GM10847 (cell line): ENCODE measurements around the gene COPS9.

ENCODE experiments used
- POLR2A ChIP-seq: IDR thresholded peaks from 2 replicates; pipeline ENCODE4 v1.6.1; 2011; ENCODE audit not compliant: insufficient read length; ENCODE audit errors: extremely low read depth

COPS9 gene

DNA sequence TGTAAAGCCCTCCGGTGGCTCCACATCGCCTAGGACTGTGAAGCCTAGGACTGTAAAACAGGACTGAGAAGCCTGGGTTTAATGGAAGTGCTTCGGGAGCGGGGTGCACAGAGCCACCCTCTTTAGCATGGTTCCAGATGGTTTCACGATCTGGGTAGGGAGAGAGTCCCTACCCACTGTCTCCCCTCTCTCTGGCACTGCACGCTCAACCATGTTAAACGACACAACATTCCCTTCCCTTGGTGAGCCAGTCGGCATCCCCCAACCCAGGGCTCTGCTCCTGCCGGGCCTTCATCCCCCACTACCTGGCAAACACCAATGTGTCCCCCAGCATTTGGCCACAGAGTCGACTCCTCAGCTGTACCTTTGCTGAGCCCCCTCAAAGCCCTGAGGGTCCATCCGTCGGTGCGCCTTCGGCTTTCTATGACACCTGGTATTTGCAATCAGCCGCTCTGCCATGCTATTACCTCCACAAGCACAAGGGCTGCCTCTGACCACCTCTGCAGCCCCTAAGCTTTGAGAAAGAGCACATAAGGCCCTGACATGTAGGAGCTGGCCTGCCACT lies 1.1 kb downstream of the COPS9 start:
- TF ChIP-seq POLR2A: no peak

DNA sequence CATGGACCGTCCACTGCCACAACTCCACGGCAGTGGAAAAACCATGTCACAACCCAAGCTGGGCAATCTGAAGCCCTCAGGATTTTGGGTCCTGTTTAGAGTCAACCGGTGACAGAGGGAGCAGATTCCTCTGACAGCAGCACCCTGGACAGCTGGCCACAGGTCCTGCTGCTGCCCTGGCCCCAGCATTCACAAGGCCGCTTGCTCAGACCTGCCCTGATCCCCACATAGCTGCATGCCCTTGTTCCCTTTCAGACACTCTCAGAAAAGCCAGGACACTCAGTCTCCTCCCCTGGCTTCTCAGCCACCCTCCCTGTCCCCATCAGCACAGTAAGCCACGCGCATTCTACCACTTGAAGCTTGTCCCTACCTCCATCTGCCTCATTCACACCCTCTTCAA lies 1.6 kb downstream of the COPS9 start:
- no peak for TF ChIP-seq POLR2A

GRCh38 chr2:240133401-240133800 lies 2.7 kb downstream of the COPS9 start:
- TF ChIP-seq POLR2A: no peak

DNA sequence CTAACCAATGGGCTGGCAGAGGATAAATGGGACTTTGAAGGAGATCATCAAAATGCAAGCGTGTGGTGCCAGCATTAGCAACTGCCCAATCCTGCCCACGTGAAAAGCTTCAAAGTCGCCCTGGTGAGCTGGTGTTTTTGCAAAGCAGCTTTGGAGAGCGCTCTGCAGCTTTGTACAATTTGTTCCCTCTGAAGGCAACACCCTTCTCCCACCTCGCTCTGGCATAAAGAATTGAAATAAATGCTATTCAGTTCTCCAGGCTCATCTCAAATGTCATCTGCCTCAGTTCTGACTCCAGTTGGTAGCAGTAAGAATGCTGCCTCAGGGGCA lies 3.5 kb downstream of the COPS9 start:
- TF ChIP-seq POLR2A: no peak

- no peak for TF ChIP-seq POLR2A
Observed at GRCh38 chr2:240131941-240132650, 4.0 kb downstream of the COPS9 start.

GRCh38 chr2:240131296-240131695 lies 4.8 kb downstream of the COPS9 start:
- TF ChIP-seq POLR2A: no peak

GRCh38 chr2:240130393-240131195 lies 5.5 kb downstream of the COPS9 start:
- no peak for TF ChIP-seq POLR2A

DNA sequence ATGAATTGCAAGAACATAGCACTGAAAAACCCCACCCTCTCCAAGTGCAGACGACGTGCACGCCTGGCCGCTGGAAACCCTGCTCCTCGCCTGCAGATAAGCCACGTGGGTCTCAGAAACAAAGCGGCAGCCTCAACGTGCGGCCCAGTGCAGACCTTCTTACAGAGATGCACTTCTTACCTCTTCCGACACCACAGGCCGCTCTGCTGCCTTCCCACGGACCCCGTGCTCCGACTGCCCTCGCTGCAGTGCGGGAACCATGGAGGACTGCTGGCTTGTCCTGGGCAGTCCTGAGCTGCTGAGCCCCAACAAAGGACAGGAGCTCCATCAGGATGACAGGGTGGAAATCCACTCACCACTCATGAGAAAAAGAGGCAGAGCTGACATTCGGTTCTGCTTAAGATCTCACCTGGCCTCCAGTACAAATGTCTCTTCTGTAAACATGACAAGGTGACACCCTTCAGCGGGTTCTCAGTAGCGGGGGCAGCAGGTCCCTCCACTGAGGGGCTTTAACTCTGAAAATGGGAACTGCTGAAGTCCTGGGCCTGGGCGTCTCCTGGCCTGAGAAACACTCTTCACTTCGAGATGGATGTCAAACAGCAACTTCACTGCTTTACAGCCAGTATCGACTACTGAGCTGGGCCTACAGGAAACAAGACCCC lies 6.2 kb downstream of the COPS9 start:
- no peak for TF ChIP-seq POLR2A

GRCh38 chr2:240129311-240129710 lies 6.8 kb downstream of the COPS9 start:
- TF ChIP-seq POLR2A: no peak

DNA sequence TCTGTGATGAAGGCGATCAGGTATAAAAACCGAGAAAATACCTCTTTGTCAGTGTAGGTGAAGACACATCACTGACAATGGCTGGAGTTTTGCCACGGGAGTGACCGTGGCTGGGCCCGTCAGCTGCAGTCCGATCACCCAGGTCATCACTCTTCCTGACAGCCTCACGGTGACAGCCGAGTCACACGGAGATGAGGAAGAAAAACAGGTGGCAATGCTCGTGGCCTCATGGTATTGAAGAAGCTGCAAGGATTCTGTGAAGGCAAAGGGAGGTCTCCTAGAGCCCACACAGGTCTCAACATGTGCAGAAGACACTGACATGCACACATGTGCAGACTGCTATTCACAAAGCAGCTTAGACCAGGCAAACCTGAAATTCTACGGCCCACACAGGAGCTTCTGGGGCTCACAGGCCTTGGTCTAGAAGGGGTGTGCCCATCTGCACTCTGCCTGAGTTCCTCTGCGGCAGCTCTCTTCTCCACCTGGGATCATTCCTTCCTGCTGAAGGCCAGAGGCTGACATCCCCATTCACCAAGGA lies 7.4 kb downstream of the COPS9 start:
- TF ChIP-seq POLR2A: no peak

DNA sequence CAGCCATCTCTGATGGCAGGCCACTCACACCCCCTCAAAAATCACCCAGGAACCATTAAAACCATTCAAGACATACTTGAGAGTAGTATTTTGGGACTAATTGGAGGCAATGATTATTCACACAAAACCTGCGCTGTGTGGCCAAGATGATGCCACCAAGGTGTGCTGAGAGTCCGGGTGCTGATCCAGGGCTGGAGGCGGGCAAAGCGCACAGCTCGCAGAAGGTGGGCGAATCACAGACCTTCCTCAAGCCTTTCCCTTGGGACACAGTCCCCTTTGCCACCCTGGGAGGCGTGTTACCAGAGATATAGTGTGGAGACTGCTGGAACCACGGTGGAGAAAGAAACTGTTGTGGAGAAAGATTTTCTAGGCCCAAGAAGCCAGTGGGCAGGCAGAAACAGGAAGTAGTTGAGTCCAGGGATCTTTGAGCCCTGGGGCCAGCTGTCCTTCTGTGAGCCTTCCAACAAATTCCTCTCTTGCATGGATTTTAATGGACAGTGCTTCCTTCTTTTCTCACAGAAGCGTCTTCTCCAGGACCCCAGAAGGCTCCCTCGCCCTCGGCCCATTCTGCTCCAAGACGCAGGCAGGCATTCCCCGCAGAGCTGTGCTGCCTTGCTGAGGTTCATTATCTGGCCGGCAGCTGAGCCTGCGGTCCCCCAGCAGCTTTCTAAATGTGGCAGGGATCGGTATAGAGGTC lies 8.0 kb downstream of the COPS9 start:
- TF ChIP-seq POLR2A: no peak

GRCh38 chr2:240127191-240127750 lies 8.8 kb downstream of the COPS9 start:
- TF ChIP-seq POLR2A: no peak

DNA sequence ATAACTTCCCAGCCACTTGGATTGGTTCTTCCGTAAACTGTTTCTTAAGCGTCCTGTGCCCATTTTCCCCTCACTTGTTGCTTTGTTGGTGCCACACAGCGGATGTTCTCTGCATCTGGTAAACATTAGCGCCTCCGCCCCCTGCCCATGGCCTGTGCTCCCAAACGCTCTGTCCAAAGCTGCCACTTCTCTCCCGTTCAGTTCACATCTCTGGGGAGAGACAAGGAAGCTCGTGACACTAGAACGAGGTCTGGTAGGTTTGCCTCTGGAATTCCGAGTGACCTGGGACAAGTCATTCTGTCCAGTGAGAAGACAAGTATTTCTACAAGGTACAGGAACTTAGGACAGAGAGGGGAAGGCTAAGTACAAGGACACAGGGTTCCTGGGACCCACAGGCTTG lies 9.4 kb downstream of the COPS9 start:
- TF ChIP-seq POLR2A: no peak

GRCh38 chr2:240125742-240126141 lies 10.4 kb downstream of the COPS9 start:
- no peak for TF ChIP-seq POLR2A

DNA sequence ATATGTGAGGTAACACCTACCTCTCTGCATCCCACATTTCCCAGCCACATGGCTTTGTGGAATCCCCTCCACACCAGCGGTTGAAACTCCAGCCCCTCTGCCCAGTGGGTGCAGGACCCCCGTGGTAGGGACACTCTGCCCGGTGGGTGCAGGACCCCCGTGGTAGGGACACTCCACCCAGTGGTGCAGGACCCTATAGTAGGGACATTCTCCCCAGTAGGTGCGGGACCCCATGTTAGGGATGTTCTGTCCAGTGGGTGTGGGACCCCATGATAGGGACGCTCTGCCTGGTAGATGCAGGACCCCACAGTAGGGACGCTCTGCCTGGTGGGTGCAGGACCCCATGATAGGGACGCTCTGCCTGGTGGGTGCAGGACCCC lies 11.5 kb downstream of the COPS9 start:
- TF ChIP-seq POLR2A: no peak
